HG03521 (cell line): Measurements from ENCODE around the gene EXOSC3.

Experiments used
- ATAC-seq: cut with Tn5 transposase; IDR thresholded peaks from one replicate; pipeline ENCODE4 v1.9.1; 2021; ENCODE audit warnings: mild to moderate bottlenecking, moderate library complexity; ENCODE audit not compliant: unreplicated experiment

EXOSC3 gene

GRCh38 chr9:37739222-37739621, 45.6 kb downstream of the EXOSC3 start:
- no peak for ATAC-seq

- ATAC-seq: no peak
Measured at GRCh38 chr9:37732952-37733351, 51.9 kb downstream of the EXOSC3 start.

GRCh38 chr9:37732086-37732741, 52.6 kb downstream of the EXOSC3 start:
- ATAC-seq: no peak

DNA sequence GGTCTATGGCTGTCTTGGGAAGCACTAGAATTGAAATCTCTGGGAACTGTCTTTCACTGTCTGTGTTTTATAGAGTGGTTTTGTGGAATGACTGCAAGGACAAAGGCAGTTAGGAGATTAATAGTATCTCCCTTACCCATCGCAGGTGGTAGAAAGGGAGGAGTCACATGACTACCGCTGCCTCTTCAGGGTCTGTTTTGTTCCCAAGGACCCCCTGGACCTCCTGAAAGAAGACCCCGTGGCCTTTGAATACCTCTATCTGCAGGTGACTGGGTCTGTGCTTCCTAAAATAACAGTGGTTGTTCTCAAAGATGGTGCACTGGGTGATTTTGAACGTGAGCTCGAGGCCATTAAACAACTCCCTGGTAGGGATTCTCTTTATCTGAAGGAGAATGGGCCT, 54.0 kb downstream of the EXOSC3 start:
- ATAC-seq: no peak

DNA sequence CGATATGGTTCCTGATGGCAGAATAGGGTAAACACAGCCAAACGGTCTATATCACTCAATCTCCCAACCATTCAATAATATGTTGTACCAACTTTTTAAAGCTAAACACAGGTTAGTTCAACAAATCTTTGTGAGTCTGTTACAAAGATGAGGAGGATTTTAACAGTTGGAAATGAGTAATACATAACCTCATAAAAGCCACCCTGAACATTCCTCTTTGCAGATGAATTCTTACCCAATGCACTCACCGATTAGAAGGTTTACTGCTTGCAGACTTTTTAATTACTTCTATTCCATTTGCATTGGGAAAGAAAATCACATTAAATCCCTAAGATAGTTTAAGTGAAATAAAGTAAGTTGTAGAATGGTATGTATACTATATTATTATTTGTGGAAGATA, 54.6 kb downstream of the EXOSC3 start:
- no peak for ATAC-seq
